T-helper 17 cell (primary cell): Measurements from ENCODE around the gene CASP8. TPM values are rescaled to one million over a fixed set of nuclear protein-coding genes. Genes with fewer than 3 reads are reported as not detected.

Experiments
- ATAC-seq: fragments of 150-1000 bp; cut with Tn5 transposase; 2 replicates; pipeline ENCODE4 v1.10.0; 2021; ENCODE audit warnings: mild to moderate bottlenecking, moderate library complexity
- DNase-seq, 3 donors: peaks; one replicate each; pipeline versions ENCODE4 v3.0.0 to v3.0.0-alpha.2; 2020 to 2021
- H3K9me3 ChIP-seq: one replicate; pipeline ENCODE4 v1.7.0; 2013; ENCODE audit warnings: low read length, mild to moderate bottlenecking; ENCODE audit not compliant: control insufficient read depth, poor library complexity, severe bottlenecking
- H3K27ac Mint-ChIP-seq: one replicate; pipeline ENCODE4 v1.8.0; 2022; ENCODE audit warnings: mild to moderate bottlenecking, moderate library complexity, mixed read lengths
- H3K27me3 Mint-ChIP-seq: one replicate; pipeline ENCODE4 v1.8.0; 2022; ENCODE audit warnings: mixed read lengths
- H3K36me3 Mint-ChIP-seq: one replicate; pipeline ENCODE4 v1.8.0; 2022; ENCODE audit warnings: low read depth, mixed read lengths
- H3K4me1 Mint-ChIP-seq: one replicate; pipeline ENCODE4 v1.8.0; 2022; ENCODE audit warnings: mild to moderate bottlenecking, mixed read lengths
- H3K4me3 Mint-ChIP-seq: one replicate; pipeline ENCODE4 v1.8.0; 2022; ENCODE audit warnings: mild to moderate bottlenecking, moderate library complexity, mixed read lengths
- total RNA-seq, 4 donors: library from RNA in 2 of 4; stranded (reverse) in 2 of 4; gene quantifications; one replicate each; pipeline ENCODE4 v1.2.3 and lab custom pipeline; 2022 to 2026

Gene CASP8
- total RNA-seq (100 to 1,000 TPM; 191 to 201 TPM), total RNA-seq (lab: John Stamatoyannopoulos, UW) (232 to 510 reads per million in 2 donors)

GRCh38 chr2:201260302-201260800 lies at the start of gene CASP8:
TSS of gene CASP8 (plus strand) at chr2:201260536. CDS start at chr2:201266487, 5,951 bp downstream.
- Mint-ChIP-seq H3K4me3 (peak within 1 kb of the TSS; percentile 99), H3K27me3 (no peaks in the 10 kb centered on the region), H3K27ac (peak within 1 kb of the TSS; percentile 100), H3K36me3 (peaks cover 12% of the 10 kb centered on the region), H3K4me1 (peaks cover 62% of the 10 kb centered on the region)
- ATAC-seq (peak; percentile 39), DNase-seq (peak; percentile 31 to 57 (median 53))
- no peaks in the 10 kb centered on the region for H3K9me3 ChIP-seq

GRCh38 chr2:201215963-201216362 lies 44.4 kb upstream of the CASP8 start:
- Mint-ChIP-seq H3K4me3 (no peak overlapping the region), H3K36me3 (peaks cover 6% of the 10 kb centered on the region), H3K27me3 (no peaks in the 10 kb centered on the region), H3K4me1 (peaks cover 26% of the 10 kb centered on the region), H3K27ac (no peak overlapping the region)
- DNase-seq (no peak), ATAC-seq (no peak)
- H3K9me3 ChIP-seq = no peaks in the 10 kb centered on the region

GRCh38 chr2:201216918-201217317 lies 43.4 kb upstream of the CASP8 start:
- no peaks in the 10 kb centered on the region for H3K9me3 ChIP-seq
- H3K4me1 Mint-ChIP-seq = peaks cover 21% of the 10 kb centered on the region
- no peaks in the 10 kb centered on the region for H3K27me3 Mint-ChIP-seq
- ATAC-seq (no peak), DNase-seq (no peak)
- peaks cover 6% of the 10 kb centered on the region for H3K36me3 Mint-ChIP-seq
- H3K4me3 Mint-ChIP-seq = no peak overlapping the region
- H3K27ac Mint-ChIP-seq = no peak overlapping the region

- ATAC-seq (no peak), DNase-seq (no peak)
- H3K9me3 ChIP-seq = no peaks in the 10 kb centered on the region
- H3K4me1 Mint-ChIP-seq = peaks cover 23% of the 10 kb centered on the region
- H3K36me3 Mint-ChIP-seq = peaks cover 3% of the 10 kb centered on the region
- no peaks in the 10 kb centered on the region for H3K27me3 Mint-ChIP-seq
- H3K4me3 Mint-ChIP-seq = no peak overlapping the region
- H3K27ac Mint-ChIP-seq = peak overlapping the region; percentile 32
Observed at GRCh38 chr2:201218780-201219179, 41.6 kb upstream of the CASP8 start.

- H3K9me3 ChIP-seq = no peaks in the 10 kb centered on the region
- no peak for ATAC-seq
- Mint-ChIP-seq H3K4me1 (peaks cover 23% of the 10 kb centered on the region), H3K27ac (peak overlapping the region; percentile 43), H3K27me3 (no peaks in the 10 kb centered on the region), H3K4me3 (no peak overlapping the region), H3K36me3 (peaks cover 3% of the 10 kb centered on the region)
- DNase-seq = no peak
Observed at GRCh38 chr2:201219328-201220096, 40.8 kb upstream of the CASP8 start.

GRCh38 chr2:201220102-201220570 lies 40.2 kb upstream of the CASP8 start:
- no peak for ATAC-seq
- Mint-ChIP-seq H3K4me1 (peaks cover 27% of the 10 kb centered on the region), H3K4me3 (no peak overlapping the region), H3K27ac (peak overlapping the region; percentile 43), H3K27me3 (no peaks in the 10 kb centered on the region), H3K36me3 (peaks cover 3% of the 10 kb centered on the region)
- no peak for DNase-seq
- no peaks in the 10 kb centered on the region for H3K9me3 ChIP-seq

GRCh38 chr2:201223089-201224073 lies 37.0 kb upstream of the CASP8 start:
- ATAC-seq = no peak
- Mint-ChIP-seq H3K4me3 (peak overlapping the region; percentile 70), H3K27me3 (no peaks in the 10 kb centered on the region), H3K4me1 (peaks cover 19% of the 10 kb centered on the region), H3K27ac (peak overlapping the region; percentile 91), H3K36me3 (no peaks in the 10 kb centered on the region)
- DNase-seq = no peak
- no peaks in the 10 kb centered on the region for H3K9me3 ChIP-seq

GRCh38 chr2:201228271-201228911 lies 31.9 kb upstream of the CASP8 start:
- Mint-ChIP-seq H3K36me3 (no peaks in the 10 kb centered on the region), H3K27me3 (no peaks in the 10 kb centered on the region), H3K4me3 (no peak overlapping the region), H3K27ac (peak overlapping the region; percentile 83), H3K4me1 (peaks cover 22% of the 10 kb centered on the region)
- ATAC-seq (no peak), DNase-seq (no peak)
- H3K9me3 ChIP-seq = no peaks in the 10 kb centered on the region

- Mint-ChIP-seq H3K27ac (peak overlapping the region; percentile 83), H3K4me3 (no peak overlapping the region), H3K4me1 (peaks cover 23% of the 10 kb centered on the region), H3K27me3 (no peaks in the 10 kb centered on the region), H3K36me3 (no peaks in the 10 kb centered on the region)
- H3K9me3 ChIP-seq = no peaks in the 10 kb centered on the region
- no peak for DNase-seq
- ATAC-seq = no peak
Observed at GRCh38 chr2:201228912-201229290, 31.4 kb upstream of the CASP8 start.

GRCh38 chr2:201231781-201232466 lies 28.4 kb upstream of the CASP8 start:
- Mint-ChIP-seq H3K27me3 (no peaks in the 10 kb centered on the region), H3K4me1 (peaks cover 24% of the 10 kb centered on the region), H3K4me3 (peak overlapping the region; percentile 97), H3K27ac (peak overlapping the region; percentile 99), H3K36me3 (no peaks in the 10 kb centered on the region)
- peak; percentile 67 for ATAC-seq
- DNase-seq = peak; percentile 78 to 89 (median 80)
- H3K9me3 ChIP-seq = no peaks in the 10 kb centered on the region

GRCh38 chr2:201232467-201232815 lies 27.9 kb upstream of the CASP8 start:
- Mint-ChIP-seq H3K4me1 (peaks cover 24% of the 10 kb centered on the region), H3K27me3 (no peaks in the 10 kb centered on the region), H3K36me3 (no peaks in the 10 kb centered on the region), H3K4me3 (peak overlapping the region; percentile 97), H3K27ac (peak overlapping the region; percentile 99)
- DNase-seq (no peak), ATAC-seq (no peak)
- H3K9me3 ChIP-seq = no peaks in the 10 kb centered on the region

- peaks cover 29% of the 10 kb centered on the region for H3K4me1 Mint-ChIP-seq
- DNase-seq (peak; percentile 59 to 80 (median 73)), ATAC-seq (peak; percentile 91)
- H3K4me3 Mint-ChIP-seq = peak overlapping the region; percentile 97
- no peaks in the 10 kb centered on the region for H3K27me3 Mint-ChIP-seq
- H3K9me3 ChIP-seq = no peaks in the 10 kb centered on the region
- peaks cover 4% of the 10 kb centered on the region for H3K36me3 Mint-ChIP-seq
- peak overlapping the region; percentile 99 for H3K27ac Mint-ChIP-seq
Observed at GRCh38 chr2:201233192-201233811, 27.0 kb upstream of the CASP8 start.
